Measurements from ENCODE around the gene ANKRD39. TPM values are rescaled to one million over a fixed set of nuclear protein-coding genes. Genes with fewer than 3 reads are reported as not detected.

The ANKRD39 gene
- polyA plus RNA-seq, 3 donors = 7.9 to 9.0 (median 8.2) TPM

- peak in 2 of 3 donors; percentile 65 to 72 for DNase-seq (ENCODE audit: low read depth in 3 of 3, low spot score in 2 of 3)
Observed at GRCh38 chr2:96832754-96833507, 24.9 kb downstream of the ANKRD39 start.

- DNase-seq (ENCODE audit: low read depth in 3 of 3, low spot score in 2 of 3) = no peak
Observed at GRCh38 chr2:96832408-96832753, 25.4 kb downstream of the ANKRD39 start.

- no peak for DNase-seq (ENCODE audit: low read depth in 3 of 3, low spot score in 2 of 3)
Observed at GRCh38 chr2:96831679-96832078, 26.1 kb downstream of the ANKRD39 start.

GRCh38 chr2:96830044-96830562, 27.7 kb downstream of the ANKRD39 start:
- DNase-seq (ENCODE audit: low read depth in 3 of 3, low spot score in 2 of 3) = no peak

- no peak for DNase-seq (ENCODE audit: low read depth in 3 of 3, low spot score in 2 of 3)
Observed at GRCh38 chr2:96828874-96829273, 28.9 kb downstream of the ANKRD39 start.

GRCh38 chr2:96828436-96828835, 29.4 kb downstream of the ANKRD39 start:
- no peak for DNase-seq (ENCODE audit: low read depth in 3 of 3, low spot score in 2 of 3)

- no peak for DNase-seq (ENCODE audit: low read depth in 3 of 3, low spot score in 2 of 3)
Observed at GRCh38 chr2:96826546-96827278, 31.1 kb downstream of the ANKRD39 start.

GRCh38 chr2:96825057-96825456, 32.8 kb downstream of the ANKRD39 start:
- no peak for DNase-seq (ENCODE audit: low read depth in 3 of 3, low spot score in 2 of 3)

GRCh38 chr2:96824079-96824870, 33.5 kb downstream of the ANKRD39 start:
- DNase-seq (ENCODE audit: low read depth in 3 of 3, low spot score in 2 of 3) = no peak

- no peak for DNase-seq (ENCODE audit: low read depth in 3 of 3, low spot score in 2 of 3)
Observed at GRCh38 chr2:96823198-96823597, 34.6 kb downstream of the ANKRD39 start.

GRCh38 chr2:96822786-96823185, 35.0 kb downstream of the ANKRD39 start:
- DNase-seq (ENCODE audit: low read depth in 3 of 3, low spot score in 2 of 3) = no peak

GRCh38 chr2:96821113-96821675, 36.6 kb downstream of the ANKRD39 start:
- DNase-seq (ENCODE audit: low read depth in 3 of 3, low spot score in 2 of 3) = no peak

- DNase-seq (ENCODE audit: low read depth in 3 of 3, low spot score in 2 of 3) = no peak
Observed at GRCh38 chr2:96819876-96820511, 37.8 kb downstream of the ANKRD39 start.

- DNase-seq (ENCODE audit: low read depth in 3 of 3, low spot score in 2 of 3) = no peak
Observed at GRCh38 chr2:96819128-96819875, 38.5 kb downstream of the ANKRD39 start.

- DNase-seq (ENCODE audit: low read depth in 3 of 3, low spot score in 2 of 3) = no peak
Observed at GRCh38 chr2:96817882-96818281, 39.9 kb downstream of the ANKRD39 start.

GRCh38 chr2:96816836-96817702, 40.7 kb downstream of the ANKRD39 start:
- no peak for DNase-seq (ENCODE audit: low read depth in 3 of 3, low spot score in 2 of 3)

GRCh38 chr2:96816127-96816835, 41.5 kb downstream of the ANKRD39 start, which contains the start of gene CNNM3:
TSS of gene CNNM3 (plus strand) at chr2:96816268. CDS start at chr2:96816278, 10 bp downstream.
- DNase-seq (ENCODE audit: low read depth in 3 of 3, low spot score in 2 of 3) = peak in 2 of 3 donors; percentile 82 to 85
